Trophoblast cell (in vitro differentiated cells and primary cell): ENCODE results near the gene RPL36AL. TPM values are rescaled to one million over a fixed set of nuclear protein-coding genes. Genes with fewer than 3 reads are reported as not detected.
"Not testable (repeated sequence)": the region's sequence is repeated elsewhere in the genome, so short reads cannot be mapped to it uniquely, and the experiment has no call there.

Experiments
- DNase-seq, 2 donors: peaks; one replicate each; pipeline ENCODE4 v3.0.0-alpha.2; 2016
- H2AFZ ChIP-seq: 2 replicates; pipeline ENCODE4 v1.6.1; 2013; ENCODE audit warnings: low read length, moderate library complexity, mild to moderate bottlenecking; ENCODE audit not compliant: insufficient read depth, poor library complexity
- H2AK5ac ChIP-seq: 2 replicates; pipeline ENCODE4 v1.6.1; 2013; ENCODE audit warnings: mild to moderate bottlenecking, low read length
- H2BK120ac ChIP-seq: 2 replicates; pipeline ENCODE4 v1.6.1; 2013; ENCODE audit warnings: low read length, mild to moderate bottlenecking, moderate library complexity; ENCODE audit not compliant: insufficient read depth, poor library complexity
- H2BK12ac ChIP-seq: 2 replicates; pipeline ENCODE4 v1.6.1; 2013; ENCODE audit warnings: mild to moderate bottlenecking, low read length, moderate library complexity
- H2BK5ac ChIP-seq: 2 replicates; pipeline ENCODE4 v1.6.1; 2013; ENCODE audit warnings: low read length, low read depth, moderate library complexity, mild to moderate bottlenecking; ENCODE audit not compliant: poor library complexity
- H3K14ac ChIP-seq: 2 replicates; pipeline ENCODE4 v1.6.1; 2013; ENCODE audit warnings: mild to moderate bottlenecking, low read length
- H3K18ac ChIP-seq: 2 replicates; pipeline ENCODE4 v1.6.1; 2013; ENCODE audit warnings: mild to moderate bottlenecking, low read length
- H3K23ac ChIP-seq: 2 replicates; pipeline ENCODE4 v1.6.1; 2013; ENCODE audit warnings: low read length
- H3K27ac ChIP-seq: 2 replicates; pipeline ENCODE4 v1.5.1; 2013; ENCODE audit warnings: low read depth, mild to moderate bottlenecking, inconsistent platforms, low read length, moderate library complexity
- H3K27me3 ChIP-seq: 2 replicates; pipeline ENCODE4 v1.6.1; 2013; ENCODE audit warnings: inconsistent platforms, mild to moderate bottlenecking, low read length, moderate library complexity; ENCODE audit not compliant: insufficient read depth
- H3K36me3 ChIP-seq, 2 experiments: 1 replicate in 1 of 2; 2 replicates in 1 of 2; pipeline ENCODE4 v1.6.1; 2013; ENCODE audit warnings: low read length in 2 of 2, mild to moderate bottlenecking in 2 of 2, moderate library complexity in 1 of 2; ENCODE audit not compliant: insufficient read depth in 2 of 2, control insufficient read depth in 1 of 2
- H3K4ac ChIP-seq: 2 replicates; pipeline ENCODE4 v1.6.1; 2013; ENCODE audit warnings: low read depth, mild to moderate bottlenecking, low read length, moderate library complexity
- H3K4me1 ChIP-seq, 2 experiments: 1 replicate in 1 of 2; 2 replicates in 1 of 2; pipeline ENCODE4 v1.6.1; 2013; ENCODE audit warnings: low read length in 2 of 2, mild to moderate bottlenecking in 2 of 2, moderate library complexity in 1 of 2; ENCODE audit not compliant: insufficient read depth in 2 of 2, control insufficient read depth in 1 of 2
- H3K4me2 ChIP-seq: 2 replicates; pipeline ENCODE4 v1.6.1; 2013; ENCODE audit warnings: inconsistent platforms, mild to moderate bottlenecking, low read length, moderate library complexity
- H3K4me3 ChIP-seq: 2 replicates; pipeline ENCODE4 v1.5.1; 2013; ENCODE audit warnings: mild to moderate bottlenecking, low read depth, low read length, inconsistent platforms
- H3K79me1 ChIP-seq: one replicate; pipeline ENCODE4 v1.6.1; 2013; ENCODE audit warnings: low read length
- H3K79me2 ChIP-seq: 2 replicates; pipeline ENCODE4 v1.6.1; 2013; ENCODE audit warnings: low read length, mild to moderate bottlenecking; ENCODE audit not compliant: control insufficient read depth, insufficient read depth, poor library complexity
- H3K9ac ChIP-seq: 2 replicates; pipeline ENCODE4 v1.6.1; 2013; ENCODE audit warnings: mild to moderate bottlenecking, low read length
- H3K9me3 ChIP-seq: 2 replicates; pipeline ENCODE4 v1.6.1; 2013; ENCODE audit warnings: low read depth, mild to moderate bottlenecking, control low read depth, inconsistent platforms, low read length; ENCODE audit not compliant: insufficient read depth
- H4K12ac ChIP-seq: 2 replicates; pipeline ENCODE4 v1.6.1; 2013; ENCODE audit warnings: low read depth, mild to moderate bottlenecking, low read length, moderate library complexity
- H4K8ac ChIP-seq: 2 replicates; pipeline ENCODE4 v1.6.1; 2013; ENCODE audit warnings: low read depth, mild to moderate bottlenecking, low read length, moderate library complexity
- H4K91ac ChIP-seq: one replicate; pipeline ENCODE4 v1.6.1; 2013; ENCODE audit warnings: low read depth, mild to moderate bottlenecking, low read length, moderate library complexity
- WGBS: extraction: QIAGEN DNeasy Blood & Tissue Kit; methylation state at CpG from one replicate; pipeline ENCODE4 v1.1.7; 2013; ENCODE audit warnings: missing lambda C conversion rate; ENCODE audit not compliant: insufficient read length, insufficient coverage; ENCODE audit errors: extremely low coverage; 5-methylcytosine and 5-hydroxymethylcytosine counted together
- polyA plus RNA-seq: library from polyadenylated mRNA; stranded (reverse); fragments of 200-250 nt; gene quantifications from 2 replicates; pipeline ENCODE4 v1.2.3, GENCODE V29; 2013

RPL36AL gene
- polyA plus RNA-seq = 509 and 527 TPM in 2 replicates

- Histone ChIP-seq H3K36me3 (peaks cover 3 to 11% of the 10 kb centered on the region in 2 experiments), H4K8ac (peak within 1 kb of the TSS; percentile 78), H2BK5ac (peak within 1 kb of the TSS; percentile 53), H2AFZ (peak within 1 kb of the TSS; percentile 95), H3K14ac (peak within 1 kb of the TSS; percentile 82), H3K27ac (peak within 1 kb of the TSS; percentile 89), H3K27me3 (no peaks in the 10 kb centered on the region), H3K9me3 (no peaks in the 10 kb centered on the region), H3K79me2 (peaks cover 20% of the 10 kb centered on the region), H3K23ac (no peak within 1 kb of the TSS), H2BK12ac (peak within 1 kb of the TSS; percentile 23), H2BK120ac (peak within 1 kb of the TSS; percentile 18), H3K4me2 (peak within 1 kb of the TSS; percentile 96), H3K4ac (peak within 1 kb of the TSS; percentile 38), H3K9ac (peak within 1 kb of the TSS; percentile 87), H4K91ac (peak within 1 kb of the TSS; percentile 56), H2AK5ac (peak within 1 kb of the TSS; percentile 24), H3K18ac (peak within 1 kb of the TSS; percentile 85), H3K79me1 (peaks cover 13% of the 10 kb centered on the region), H3K4me1 (peaks cover 3 to 9% of the 10 kb centered on the region in 2 experiments), H3K4me3 (peak within 1 kb of the TSS; percentile 99), H4K12ac (peak within 1 kb of the TSS; percentile 51)
- peak; percentile 99 for DNase-seq
- WGBS = no CpG with 5 or more reads among the region's 85 CpGs
Measured at GRCh38 chr14:49620182-49621113, at the start of gene RPL36AL, which contains the start of gene MGAT2. Gene RPL36AL (minus strand): TSS chr14:49620626. CDS start chr14:49619104, 1,522 bp downstream. Gene MGAT2 (plus strand): TSS chr14:49620799. CDS start chr14:49621269, 470 bp downstream.

GRCh38 chr14:49659526-49660455 lies 39.4 kb upstream of the RPL36AL start:
- Histone ChIP-seq H2BK5ac (no peak overlapping the region), H3K9me3 (no peaks in the 10 kb centered on the region), H3K79me2 (no peaks in the 10 kb centered on the region), H3K9ac (no peak overlapping the region), H3K4ac (no peak overlapping the region), H2BK120ac (no peak overlapping the region), H4K8ac (no peak overlapping the region), H3K4me3 (no peak overlapping the region), H3K27me3 (no peaks in the 10 kb centered on the region), H4K12ac (no peak overlapping the region), H3K27ac (no peak overlapping the region), H3K14ac (no peak overlapping the region), H2BK12ac (no peak overlapping the region), H2AFZ (no peak overlapping the region), H3K36me3 (no peaks in the 10 kb centered on the region), H4K91ac (no peak overlapping the region), H3K4me1 (no peaks in the 10 kb centered on the region), H3K79me1 (no peaks in the 10 kb centered on the region), H3K18ac (no peak overlapping the region), H3K4me2 (no peak overlapping the region), H3K23ac (no peak overlapping the region), H2AK5ac (no peak overlapping the region)
- DNase-seq = no peak
- no CpG with 5 or more reads among the region's 2 CpGs for WGBS

- DNase-seq, H2BK5ac ChIP-seq, H3K4ac ChIP-seq, H3K79me2 ChIP-seq, H2AK5ac ChIP-seq, H2BK12ac ChIP-seq, H2AFZ ChIP-seq, H3K27me3 ChIP-seq, H3K4me3 ChIP-seq, H3K23ac ChIP-seq, H2BK120ac ChIP-seq, H3K9ac ChIP-seq, H3K4me1 ChIP-seq, H3K36me3 ChIP-seq, H4K91ac ChIP-seq, H3K18ac ChIP-seq, H3K9me3 ChIP-seq, H3K27ac ChIP-seq, H3K79me1 ChIP-seq, H4K12ac ChIP-seq, H3K4me2 ChIP-seq, H3K14ac ChIP-seq, H4K8ac ChIP-seq: not testable (repeated sequence)
- no CpG with 5 or more reads among the region's 6 CpGs for WGBS
Measured at GRCh38 chr14:49657500-49657899, 37.1 kb upstream of the RPL36AL start.

GRCh38 chr14:49654511-49654910 lies 34.1 kb upstream of the RPL36AL start:
- no peak overlapping the region for H2AFZ ChIP-seq
- H3K4ac ChIP-seq = no peak overlapping the region
- peaks cover 3 to 7% of the 10 kb centered on the region in 2 experiments for H3K36me3 ChIP-seq
- no peak overlapping the region for H3K18ac ChIP-seq
- no CpG with 5 or more reads among the region's 3 CpGs for WGBS
- H3K23ac ChIP-seq = no peak overlapping the region
- H3K27me3 ChIP-seq = no peaks in the 10 kb centered on the region
- no peak overlapping the region for H3K27ac ChIP-seq
- H2AK5ac ChIP-seq = no peak overlapping the region
- H2BK12ac ChIP-seq = no peak overlapping the region
- no peak overlapping the region for H3K14ac ChIP-seq
- no peak overlapping the region for H2BK120ac ChIP-seq
- no peak overlapping the region for H4K8ac ChIP-seq
- no peaks in the 10 kb centered on the region for H3K79me2 ChIP-seq
- H4K12ac ChIP-seq = no peak overlapping the region
- no peaks in the 10 kb centered on the region for H3K79me1 ChIP-seq
- no peak overlapping the region for H3K4me3 ChIP-seq
- DNase-seq = no peak
- H4K91ac ChIP-seq = no peak overlapping the region
- H3K4me2 ChIP-seq = no peak overlapping the region
- no peak overlapping the region for H2BK5ac ChIP-seq
- no peak overlapping the region for H3K9ac ChIP-seq
- H3K9me3 ChIP-seq = no peaks in the 10 kb centered on the region
- H3K4me1 ChIP-seq = no peaks in the 10 kb centered on the region
